ENCODE results near the gene TNC.

DNA sequence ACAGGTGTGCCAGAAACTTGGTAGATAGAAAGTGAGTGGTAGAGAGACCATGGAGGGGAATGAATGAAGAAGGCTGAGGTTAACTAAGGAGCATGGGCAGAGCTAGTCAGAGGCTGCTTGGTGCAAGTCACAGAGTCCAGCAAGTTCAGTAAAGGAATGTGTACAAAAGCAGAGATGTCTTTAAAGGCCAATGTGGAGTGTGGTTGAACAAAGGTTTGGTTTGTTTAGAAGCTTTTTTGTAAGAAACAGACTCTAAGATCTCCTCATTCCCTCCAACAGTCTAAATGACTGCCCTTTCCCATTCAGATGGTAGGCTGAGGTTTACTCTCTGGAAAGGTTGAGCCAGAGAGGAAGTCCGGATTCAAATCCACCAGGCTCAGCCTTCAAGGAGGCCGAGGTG, 84.2 kb downstream of the TNC start:
- no peak for TF ChIP-seq POLR2A (IDR thresholded peaks at IDR 0.05)
- TF ChIP-seq, protein P1, sequence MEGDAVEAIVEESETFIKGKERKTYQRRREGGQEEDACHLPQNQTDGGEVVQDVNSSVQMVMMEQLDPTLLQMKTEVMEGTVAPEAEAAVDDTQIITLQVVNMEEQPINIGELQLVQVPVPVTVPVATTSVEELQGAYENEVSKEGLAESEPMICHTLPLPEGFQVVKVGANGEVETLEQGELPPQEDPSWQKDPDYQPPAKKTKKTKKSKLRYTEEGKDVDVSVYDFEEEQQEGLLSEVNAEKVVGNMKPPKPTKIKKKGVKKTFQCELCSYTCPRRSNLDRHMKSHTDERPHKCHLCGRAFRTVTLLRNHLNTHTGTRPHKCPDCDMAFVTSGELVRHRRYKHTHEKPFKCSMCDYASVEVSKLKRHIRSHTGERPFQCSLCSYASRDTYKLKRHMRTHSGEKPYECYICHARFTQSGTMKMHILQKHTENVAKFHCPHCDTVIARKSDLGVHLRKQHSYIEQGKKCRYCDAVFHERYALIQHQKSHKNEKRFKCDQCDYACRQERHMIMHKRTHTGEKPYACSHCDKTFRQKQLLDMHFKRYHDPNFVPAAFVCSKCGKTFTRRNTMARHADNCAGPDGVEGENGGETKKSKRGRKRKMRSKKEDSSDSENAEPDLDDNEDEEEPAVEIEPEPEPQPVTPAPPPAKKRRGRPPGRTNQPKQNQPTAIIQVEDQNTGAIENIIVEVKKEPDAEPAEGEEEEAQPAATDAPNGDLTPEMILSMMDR (IDR thresholded peaks at IDR 0.05): no peak

Data from stomach (tissue), 4 donors.